GM12865 (cell line): ENCODE data around the gene ABHD14A.

ENCODE experiments used
- DNase-seq: peaks from one replicate; pipeline ENCODE4 v3.0.0; 2010; ENCODE audit warnings: low read depth
- H3K4me3 ChIP-seq: 2 replicates; pipeline ENCODE4 v1.5.1; 2011; ENCODE audit warnings: mild to moderate bottlenecking, low read depth, low read length, control low read depth
- TF ChIP-seq, protein P1 (sequence below): IDR thresholded peaks from 2 replicates; pipeline ENCODE4 v1.5.1; 2011; ENCODE audit warnings: low read length, control low read depth, low read depth, inconsistent platforms; ENCODE audit not compliant: insufficient read depth; ENCODE audit errors: missing control alignments

ABHD14A gene

GRCh38 chr3:52004163-52004787 lies 29.4 kb downstream of the ABHD14A start:
- TF ChIP-seq, protein P1, sequence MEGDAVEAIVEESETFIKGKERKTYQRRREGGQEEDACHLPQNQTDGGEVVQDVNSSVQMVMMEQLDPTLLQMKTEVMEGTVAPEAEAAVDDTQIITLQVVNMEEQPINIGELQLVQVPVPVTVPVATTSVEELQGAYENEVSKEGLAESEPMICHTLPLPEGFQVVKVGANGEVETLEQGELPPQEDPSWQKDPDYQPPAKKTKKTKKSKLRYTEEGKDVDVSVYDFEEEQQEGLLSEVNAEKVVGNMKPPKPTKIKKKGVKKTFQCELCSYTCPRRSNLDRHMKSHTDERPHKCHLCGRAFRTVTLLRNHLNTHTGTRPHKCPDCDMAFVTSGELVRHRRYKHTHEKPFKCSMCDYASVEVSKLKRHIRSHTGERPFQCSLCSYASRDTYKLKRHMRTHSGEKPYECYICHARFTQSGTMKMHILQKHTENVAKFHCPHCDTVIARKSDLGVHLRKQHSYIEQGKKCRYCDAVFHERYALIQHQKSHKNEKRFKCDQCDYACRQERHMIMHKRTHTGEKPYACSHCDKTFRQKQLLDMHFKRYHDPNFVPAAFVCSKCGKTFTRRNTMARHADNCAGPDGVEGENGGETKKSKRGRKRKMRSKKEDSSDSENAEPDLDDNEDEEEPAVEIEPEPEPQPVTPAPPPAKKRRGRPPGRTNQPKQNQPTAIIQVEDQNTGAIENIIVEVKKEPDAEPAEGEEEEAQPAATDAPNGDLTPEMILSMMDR: peak; percentile 60
- peak; percentile 62 for DNase-seq
- no peak overlapping the region for H3K4me3 ChIP-seq

- DNase-seq: no peak
- TF ChIP-seq, protein P1: no peak
- H3K4me3 ChIP-seq: no peak overlapping the region
These were observed 30.1 kb downstream of the ABHD14A start for GRCh38 chr3:52004906-52005395.

- no peak for DNase-seq
- H3K4me3 ChIP-seq: no peak overlapping the region
- TF ChIP-seq, protein P1: no peak
These were observed 30.7 kb downstream of the ABHD14A start for GRCh38 chr3:52005571-52005986.

DNA sequence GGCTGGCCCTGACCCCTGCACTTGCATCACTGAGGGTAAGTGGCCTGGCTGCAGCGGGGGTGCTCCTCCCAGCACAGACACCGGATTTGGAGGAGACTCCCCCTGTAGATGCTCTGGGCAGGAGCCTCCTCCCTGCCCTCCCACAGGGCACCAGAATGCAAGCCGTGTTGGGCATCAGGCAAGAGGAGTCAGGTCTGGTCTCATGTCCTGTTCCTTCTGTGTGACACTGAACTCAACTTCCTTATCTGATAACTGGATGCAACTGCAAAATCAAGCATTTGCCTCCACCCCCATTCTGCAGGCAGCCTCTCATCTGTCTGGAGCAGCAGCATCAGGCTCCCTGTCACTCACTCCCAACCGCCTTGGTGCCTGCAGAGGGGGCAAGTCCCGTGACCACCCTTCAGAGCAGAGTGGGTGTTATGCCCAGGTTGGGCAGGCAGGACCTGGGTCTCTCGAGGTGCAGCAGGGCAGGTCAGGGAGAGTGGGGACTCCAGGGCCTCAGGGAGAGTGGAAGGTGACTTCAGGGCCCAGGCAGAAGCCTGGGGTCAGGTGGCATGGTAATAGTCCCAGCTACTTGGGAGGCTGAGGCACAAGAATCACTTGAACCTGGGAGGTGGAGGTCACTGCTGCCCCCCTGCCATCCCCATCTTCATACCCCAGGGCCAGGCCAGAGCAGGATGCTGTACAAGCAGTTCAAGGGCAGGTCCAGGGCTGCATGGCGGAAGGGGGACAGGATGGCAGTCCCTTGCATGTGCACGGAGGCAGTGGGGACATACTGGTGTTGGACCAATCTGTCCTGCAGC lies 31.4 kb downstream of the ABHD14A start:
- H3K4me3 ChIP-seq: no peak overlapping the region
- DNase-seq: no peak
- TF ChIP-seq, protein P1: no peak

- DNase-seq: no peak
These were observed 31.9 kb downstream of the ABHD14A start for GRCh38 chr3:52006820-52007133.

DNA sequence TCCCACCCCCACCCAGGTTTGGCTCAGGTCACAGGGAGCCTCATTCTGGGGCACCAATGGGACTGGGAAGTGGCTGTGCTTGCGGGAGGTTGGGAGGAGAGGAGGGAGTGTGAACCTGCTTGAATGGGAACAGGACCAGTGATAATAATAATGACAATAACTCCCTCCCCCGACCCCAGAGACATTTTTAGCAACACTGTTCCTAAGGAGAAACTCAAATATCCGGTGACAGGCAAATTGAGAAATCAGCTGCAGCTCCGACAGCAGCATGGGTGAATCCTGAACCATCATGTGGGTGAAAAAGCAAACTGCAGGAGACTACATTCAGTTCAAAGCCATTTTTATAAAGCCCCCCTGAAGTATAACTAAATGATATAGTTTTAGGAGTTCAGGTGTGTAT lies 32.4 kb downstream of the ABHD14A start:
- H3K4me3 ChIP-seq: no peak overlapping the region
- TF ChIP-seq, protein P1: no peak
- no peak for DNase-seq

More at GRCh38 chr3:52006820-52007133, 31.9 kb downstream of the ABHD14A start:
- H3K4me3 ChIP-seq: no peak overlapping the region
- TF ChIP-seq, protein P1: no peak
